ENCODE measurements around the gene ADGRD1. TPM values are rescaled to one million over a fixed set of nuclear protein-coding genes. Genes with fewer than 3 reads are reported as not detected.
"Not testable (repeated sequence)": the region's sequence is repeated elsewhere in the genome, so short reads cannot be mapped to it uniquely, and the experiment has no call there.

Gene ADGRD1
- total RNA-seq, 3 donors from 2014 or later, result 11.6 to 47.5 (median 18.7) TPM

DNA sequence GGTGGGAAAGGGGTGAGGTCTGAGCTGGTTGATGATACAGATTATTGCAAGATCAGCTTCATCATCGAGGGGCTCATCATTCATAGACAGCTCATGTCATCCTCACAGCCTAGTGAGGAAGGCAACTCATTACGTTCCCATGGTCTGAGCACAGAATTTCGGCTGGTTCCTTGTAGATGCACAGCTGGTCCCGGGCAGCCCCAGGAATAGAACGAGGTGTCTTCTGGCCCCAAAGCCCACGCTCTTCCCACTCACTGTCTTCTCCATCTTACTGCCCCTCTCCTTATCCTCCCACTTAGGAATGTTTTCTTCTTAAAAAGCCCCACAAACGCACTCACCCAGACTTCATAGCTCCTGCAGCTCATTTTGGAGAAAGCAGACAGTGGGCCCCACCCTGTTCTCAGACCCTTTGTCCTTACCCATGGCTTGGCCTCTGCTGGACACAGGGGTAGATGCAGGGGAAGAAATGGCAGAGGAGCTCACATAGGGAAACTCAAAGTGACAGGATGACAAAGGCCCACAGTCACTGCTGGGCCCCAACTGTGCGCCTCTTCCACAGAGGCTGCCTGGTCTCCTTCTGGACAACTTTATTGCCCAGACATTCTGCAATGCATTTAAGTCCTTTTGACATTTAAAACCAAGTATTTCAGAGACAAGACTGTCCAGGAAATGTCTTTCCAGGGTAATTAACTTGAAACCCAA is 162.2 kb downstream of the ADGRD1 start:
- DNase-seq (ENCODE audit: low spot score in 2 of 2), result no peak
- Histone ChIP-seq H3K9me3 (no peaks in the 10 kb centered on the region), H3K4me3 (no peak overlapping the region), H3K36me3 (no peaks in the 10 kb centered on the region), H3K4me1 (no peaks in the 10 kb centered on the region), H3K27me3 (peaks cover 0 to 11% of the 10 kb centered on the region in 2 donors), H3K27ac (peak overlapping the region; percentile 42 to 82)
- TF ChIP-seq POLR2AphosphoS5 (IDR thresholded peaks at IDR 0.05), result no peak
- no peak for TF ChIP-seq CTCF (IDR thresholded peaks at IDR 0.05)
- no peak for TF ChIP-seq POLR2A (IDR thresholded peaks at IDR 0.05)
- intact Hi-C loops (cut with DNase I; ENCODE audit: low total_unique reads), result no loop called here

DNA sequence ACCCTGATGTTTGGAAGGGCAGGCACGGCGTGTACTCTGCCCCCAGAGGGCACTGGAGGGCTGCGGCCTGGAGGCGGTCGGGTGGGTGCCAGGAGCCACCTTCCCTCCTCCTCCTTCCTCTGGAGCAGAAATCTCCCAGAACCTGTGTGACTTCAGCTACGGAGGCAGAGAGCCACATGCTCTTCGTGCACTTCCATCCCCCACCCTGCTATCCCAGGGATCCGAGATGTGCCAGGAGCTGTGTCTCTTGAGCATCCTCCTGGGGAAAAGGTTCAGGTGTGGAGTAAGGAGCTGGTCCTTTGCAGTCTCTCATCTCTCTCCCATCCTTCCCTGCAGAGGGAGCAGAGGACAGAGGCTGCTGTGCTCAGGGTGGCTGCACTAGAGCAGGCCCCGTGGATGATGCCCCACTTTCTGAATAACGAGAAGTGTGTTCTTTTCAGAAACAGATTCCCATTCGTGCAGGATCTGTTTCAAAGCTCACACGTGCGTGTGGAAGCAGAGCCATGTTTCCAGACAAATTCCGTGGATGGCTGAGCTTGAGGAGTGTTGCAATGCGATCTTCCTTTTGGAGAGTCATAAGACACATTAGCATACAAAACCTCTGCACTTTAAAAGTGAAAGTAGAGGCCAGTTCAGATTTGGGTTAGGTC is 162.9 kb downstream of the ADGRD1 start:
- DNase-seq (ENCODE audit: low spot score in 2 of 2), result peak in 1 of 2 donors; percentile 26
- H3K4me1 ChIP-seq, result no peaks in the 10 kb centered on the region
- peak in 2 of 3 donors; percentile 7 to 46 for TF ChIP-seq POLR2AphosphoS5 (IDR thresholded peaks at IDR 0.05)
- TF ChIP-seq POLR2A (IDR thresholded peaks at IDR 0.05), result no peak
- no peak for TF ChIP-seq CTCF (IDR thresholded peaks at IDR 0.05)
- H3K27ac ChIP-seq, result peak overlapping the region; percentile 42 to 82
- H3K9me3 ChIP-seq, result no peaks in the 10 kb centered on the region
- peaks cover 0 to 15% of the 10 kb centered on the region in 2 donors for H3K27me3 ChIP-seq
- intact Hi-C loops (cut with DNase I; ENCODE audit: low total_unique reads), result no loop called here
- H3K4me3 ChIP-seq, result no peak overlapping the region
- no peaks in the 10 kb centered on the region for H3K36me3 ChIP-seq

DNA sequence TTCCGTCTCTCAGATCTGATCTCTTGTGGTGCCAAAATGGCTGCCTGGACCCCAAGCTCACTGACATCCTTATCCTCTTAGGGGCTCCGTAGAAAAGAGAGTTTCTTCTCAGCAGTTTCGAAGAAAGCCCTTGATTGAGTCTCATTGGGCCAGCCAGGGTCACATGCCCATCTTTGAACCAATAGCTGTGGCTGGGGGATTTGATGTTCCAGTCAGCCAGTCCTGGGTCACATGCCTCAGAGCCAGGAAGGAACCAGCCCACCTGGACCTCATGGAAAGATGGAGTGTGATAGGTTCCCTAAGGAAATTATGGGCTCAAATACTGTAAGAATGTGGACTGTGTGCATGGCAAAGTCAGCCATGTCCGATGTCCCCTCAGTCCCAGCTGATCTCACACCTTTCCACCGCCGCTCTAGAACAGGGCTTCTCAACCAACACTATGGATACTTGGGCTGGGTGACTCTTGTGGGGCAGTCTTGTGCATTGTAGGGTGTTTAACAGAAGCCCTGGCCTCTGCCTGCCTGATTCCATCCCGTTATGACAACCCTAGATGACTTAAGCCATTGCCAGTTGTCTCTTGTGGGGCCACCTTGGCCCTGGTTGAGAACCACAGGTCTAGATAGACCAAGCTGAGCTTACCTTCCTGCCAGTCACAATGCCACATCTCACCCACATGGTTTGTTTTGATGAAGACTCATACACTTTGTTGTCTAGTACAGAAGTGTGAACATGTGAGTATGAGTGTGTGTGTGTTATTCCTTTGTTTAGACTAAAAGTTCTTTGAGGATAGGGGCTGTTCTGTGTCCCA is 163.9 kb downstream of the ADGRD1 start:
- peak overlapping the region; percentile 10 to 63 for H3K27ac ChIP-seq

GRCh38 chr12:131118371-131118770 is 164.7 kb downstream of the ADGRD1 start:
- TF ChIP-seq POLR2A (IDR thresholded peaks at IDR 0.05) (no peak), CTCF (IDR thresholded peaks at IDR 0.05) (no peak), POLR2AphosphoS5 (IDR thresholded peaks at IDR 0.05) (no peak)
- no peak overlapping the region for H3K27ac ChIP-seq
- peaks cover 0 to 19% of the 10 kb centered on the region in 2 donors for H3K27me3 ChIP-seq
- peak in 1 of 2 donors; percentile 15 for DNase-seq (ENCODE audit: low spot score in 2 of 2)
- intact Hi-C loops (cut with DNase I; ENCODE audit: low total_unique reads), result no loop called here
- no peaks in the 10 kb centered on the region for H3K9me3 ChIP-seq
- no peak overlapping the region for H3K4me3 ChIP-seq
- no peaks in the 10 kb centered on the region for H3K4me1 ChIP-seq
- no peaks in the 10 kb centered on the region for H3K36me3 ChIP-seq

More for the DNA sequence above, 163.9 kb downstream of the ADGRD1 start:
- no peak for DNase-seq (ENCODE audit: low spot score in 2 of 2)
- intact Hi-C loops (cut with DNase I; ENCODE audit: low total_unique reads), result no loop called here
- Histone ChIP-seq H3K9me3 (no peaks in the 10 kb centered on the region), H3K36me3 (no peaks in the 10 kb centered on the region), H3K4me1 (no peaks in the 10 kb centered on the region), H3K27me3 (peaks cover 0 to 19% of the 10 kb centered on the region in 2 donors), H3K4me3 (no peak overlapping the region)
- TF ChIP-seq POLR2A (IDR thresholded peaks at IDR 0.05) (no peak), POLR2AphosphoS5 (IDR thresholded peaks at IDR 0.05) (no peak), CTCF (IDR thresholded peaks at IDR 0.05) (no peak)

GRCh38 chr12:131119345-131119744 is 165.6 kb downstream of the ADGRD1 start:
- H3K36me3 ChIP-seq; intact Hi-C loops (cut with DNase I; ENCODE audit: low total_unique reads); DNase-seq (ENCODE audit: low spot score in 2 of 2); H3K27ac ChIP-seq; H3K4me1 ChIP-seq; H3K9me3 ChIP-seq; H3K4me3 ChIP-seq: not testable (repeated sequence)
- H3K27me3 ChIP-seq, result peaks cover 0 to 17% of the 10 kb centered on the region in 2 donors

Data from breast epithelium (tissue), 4 donors.